K562 treated with DMSO at 1 percent for 12 hours (cell line): ENCODE results near the gene OR11H7. TPM values are rescaled to one million over a fixed set of nuclear protein-coding genes. Genes with fewer than 3 reads are reported as not detected.

ENCODE experiments used
- total RNA-seq: library from RNA; unstranded; fragments of 300-600 nt; gene quantifications from 2 replicates; pipeline ENCODE4 v1.2.3, GENCODE V29; 2022; ENCODE audit not compliant: insufficient read depth

Gene OR11H7
- not detected in 2 replicates for total RNA-seq

GRCh38 chr14:20228681-20229080, at the start of gene OR11H7:
Gene OR11H7, plus strand, starts transcription at chr14:20228981.

GRCh38 chr14:20190596-20190995, 38.2 kb upstream of the OR11H7 start, which contains the start of gene OR11G2:
Gene OR11G2, plus strand, starts transcription at chr14:20190896. Its CDS starts 6,542 bp downstream, at chr14:20197438.

GRCh38 chr14:20223410-20223809, 5.4 kb upstream of the OR11H7 start, which contains the start of gene OR11H6:
Gene OR11H6, plus strand, starts transcription at chr14:20223710. Its CDS starts 0 bp downstream, at chr14:20223710.

Other genes with a start within 250 kb of the OR11H7 start
- not detected in 2 replicates for gene OR4Q2, start 226.8 kb upstream of the OR11H7 start, total RNA-seq
- gene OR4K14, start 209.7 kb upstream of the OR11H7 start, total RNA-seq, result not detected in 2 replicates
- gene OR4K13, start 192.9 kb upstream of the OR11H7 start, total RNA-seq, result not detected in 2 replicates
- not detected in 2 replicates for gene OR4L1, start 168.9 kb upstream of the OR11H7 start, total RNA-seq
- not detected in 2 replicates for gene OR4K17, start 118.2 kb upstream of the OR11H7 start, total RNA-seq
- not detected in 2 replicates for gene OR4N5, start 90.2 kb upstream of the OR11H7 start, total RNA-seq
- not detected in 2 replicates for gene OR11G2, start 38.1 kb upstream of the OR11H7 start, total RNA-seq
- not detected in 2 replicates for gene OR11H6, start 5.3 kb upstream of the OR11H7 start, total RNA-seq
- not detected in 2 replicates for gene OR11H4, start 10.3 kb downstream of the OR11H7 start, total RNA-seq
- gene TTC5, start 77.0 kb downstream of the OR11H7 start, total RNA-seq, result 3.8 and 6.4 TPM in 2 replicates
- gene CCNB1IP1, start 104.3 kb downstream of the OR11H7 start, total RNA-seq, result 88.9 and 90.5 TPM in 2 replicates
- 16.7 and 36.5 TPM in 2 replicates for gene PARP2, start 114.7 kb downstream of the OR11H7 start, total RNA-seq
- gene TEP1, start 184.5 kb downstream of the OR11H7 start, total RNA-seq, result 6.8 and 28.8 TPM in 2 replicates
- gene KLHL33, start 207.2 kb downstream of the OR11H7 start, total RNA-seq, result 0.10 TPM in 1 of 2 replicates, not detected in the other
- 41.8 and 42.2 TPM in 2 replicates for gene OSGEP, start 225.8 kb downstream of the OR11H7 start, total RNA-seq
- gene APEX1, start 226.2 kb downstream of the OR11H7 start, total RNA-seq, result 116 and 133 TPM in 2 replicates
- gene PIP4P1, start 232.5 kb downstream of the OR11H7 start, total RNA-seq, result 25.8 and 27.5 TPM in 2 replicates
- 73.6 and 78.8 TPM in 2 replicates for gene PNP, start 240.4 kb downstream of the OR11H7 start, total RNA-seq